ENCODE data around the gene DNAH11.

DNAH11 gene

DNA sequence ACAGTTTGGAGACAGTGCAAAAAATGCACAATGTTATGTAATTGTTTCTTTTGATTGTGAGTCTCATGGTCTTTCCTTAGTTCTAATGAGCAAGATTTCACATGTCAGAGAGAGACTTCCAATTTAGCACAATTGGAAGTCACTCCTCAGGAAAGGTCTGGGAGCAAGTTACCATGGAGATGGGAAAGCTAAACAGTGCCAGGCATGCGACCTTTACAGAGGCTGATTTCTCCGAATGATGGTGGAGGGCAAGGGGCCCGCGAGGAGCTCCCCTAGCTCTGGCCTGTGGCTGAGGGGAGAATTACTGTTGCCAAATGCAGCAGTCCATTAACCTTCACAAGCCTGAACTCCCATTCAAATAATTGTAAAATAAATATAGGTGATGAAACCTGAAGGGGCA, 343.6 kb downstream of the DNAH11 start:
- DNase-seq (ENCODE audit: low read depth in 1 of 2, low spot score in 1 of 2): no peak
- TF ChIP-seq SPI1 (IDR thresholded peaks at IDR 0.05; ENCODE audit: borderline replicate concordance, low read depth) (no peak), CTCF (IDR thresholded peaks at IDR 0.05; ENCODE audit: insufficient read depth, low read length) (no peak), POLR2AphosphoS5 (IDR thresholded peaks at IDR 0.05; ENCODE audit: low read depth) (no peak), GABPA (IDR thresholded peaks at IDR 0.05; ENCODE audit: low read depth) (no peak)
- TF ChIP-seq, protein P1, sequence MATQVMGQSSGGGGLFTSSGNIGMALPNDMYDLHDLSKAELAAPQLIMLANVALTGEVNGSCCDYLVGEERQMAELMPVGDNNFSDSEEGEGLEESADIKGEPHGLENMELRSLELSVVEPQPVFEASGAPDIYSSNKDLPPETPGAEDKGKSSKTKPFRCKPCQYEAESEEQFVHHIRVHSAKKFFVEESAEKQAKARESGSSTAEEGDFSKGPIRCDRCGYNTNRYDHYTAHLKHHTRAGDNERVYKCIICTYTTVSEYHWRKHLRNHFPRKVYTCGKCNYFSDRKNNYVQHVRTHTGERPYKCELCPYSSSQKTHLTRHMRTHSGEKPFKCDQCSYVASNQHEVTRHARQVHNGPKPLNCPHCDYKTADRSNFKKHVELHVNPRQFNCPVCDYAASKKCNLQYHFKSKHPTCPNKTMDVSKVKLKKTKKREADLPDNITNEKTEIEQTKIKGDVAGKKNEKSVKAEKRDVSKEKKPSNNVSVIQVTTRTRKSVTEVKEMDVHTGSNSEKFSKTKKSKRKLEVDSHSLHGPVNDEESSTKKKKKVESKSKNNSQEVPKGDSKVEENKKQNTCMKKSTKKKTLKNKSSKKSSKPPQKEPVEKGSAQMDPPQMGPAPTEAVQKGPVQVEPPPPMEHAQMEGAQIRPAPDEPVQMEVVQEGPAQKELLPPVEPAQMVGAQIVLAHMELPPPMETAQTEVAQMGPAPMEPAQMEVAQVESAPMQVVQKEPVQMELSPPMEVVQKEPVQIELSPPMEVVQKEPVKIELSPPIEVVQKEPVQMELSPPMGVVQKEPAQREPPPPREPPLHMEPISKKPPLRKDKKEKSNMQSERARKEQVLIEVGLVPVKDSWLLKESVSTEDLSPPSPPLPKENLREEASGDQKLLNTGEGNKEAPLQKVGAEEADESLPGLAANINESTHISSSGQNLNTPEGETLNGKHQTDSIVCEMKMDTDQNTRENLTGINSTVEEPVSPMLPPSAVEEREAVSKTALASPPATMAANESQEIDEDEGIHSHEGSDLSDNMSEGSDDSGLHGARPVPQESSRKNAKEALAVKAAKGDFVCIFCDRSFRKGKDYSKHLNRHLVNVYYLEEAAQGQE (IDR thresholded peaks at IDR 0.05; ENCODE audit: insufficient replicate concordance, low read depth): no peak
- H3K27me3 ChIP-seq (ENCODE audit: insufficient read depth, poor library complexity, severe bottlenecking): no peaks in the 10 kb centered on the region
- no peak overlapping the region for H3K4me3 ChIP-seq (replicated peaks; ENCODE audit: insufficient read depth, low read length)
- H3K27ac ChIP-seq (replicated peaks): no peak overlapping the region

DNA sequence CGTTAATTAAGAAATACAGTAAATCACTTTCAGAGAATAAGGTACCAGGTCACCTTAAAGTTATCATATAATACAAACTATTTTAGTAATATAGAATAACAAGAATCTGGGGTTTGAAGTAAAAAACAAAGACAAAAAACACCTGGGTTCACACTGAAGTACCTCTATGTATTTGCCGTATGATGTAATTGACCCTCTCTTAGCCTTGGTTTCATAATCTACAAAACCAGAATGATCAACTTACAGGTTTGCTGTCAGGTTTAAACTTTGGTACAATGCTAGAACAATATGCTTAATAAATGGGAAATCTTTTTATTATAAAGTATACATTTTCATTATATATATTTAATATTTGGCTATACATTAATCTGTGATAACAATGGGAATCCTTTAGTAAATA, 344.5 kb downstream of the DNAH11 start:
- no peak overlapping the region for H3K27ac ChIP-seq (replicated peaks)
- H3K27me3 ChIP-seq (ENCODE audit: insufficient read depth, poor library complexity, severe bottlenecking): no peaks in the 10 kb centered on the region
- no peak overlapping the region for H3K4me3 ChIP-seq (replicated peaks; ENCODE audit: insufficient read depth, low read length)
- TF ChIP-seq CTCF (IDR thresholded peaks at IDR 0.05; ENCODE audit: insufficient read depth, low read length) (no peak), GABPA (IDR thresholded peaks at IDR 0.05; ENCODE audit: low read depth) (no peak), SPI1 (IDR thresholded peaks at IDR 0.05; ENCODE audit: borderline replicate concordance, low read depth) (no peak), POLR2AphosphoS5 (IDR thresholded peaks at IDR 0.05; ENCODE audit: low read depth) (no peak)
- TF ChIP-seq, protein P1 (IDR thresholded peaks at IDR 0.05; ENCODE audit: insufficient replicate concordance, low read depth): no peak
- no peak for DNase-seq (ENCODE audit: low read depth in 1 of 2, low spot score in 1 of 2)

DNA sequence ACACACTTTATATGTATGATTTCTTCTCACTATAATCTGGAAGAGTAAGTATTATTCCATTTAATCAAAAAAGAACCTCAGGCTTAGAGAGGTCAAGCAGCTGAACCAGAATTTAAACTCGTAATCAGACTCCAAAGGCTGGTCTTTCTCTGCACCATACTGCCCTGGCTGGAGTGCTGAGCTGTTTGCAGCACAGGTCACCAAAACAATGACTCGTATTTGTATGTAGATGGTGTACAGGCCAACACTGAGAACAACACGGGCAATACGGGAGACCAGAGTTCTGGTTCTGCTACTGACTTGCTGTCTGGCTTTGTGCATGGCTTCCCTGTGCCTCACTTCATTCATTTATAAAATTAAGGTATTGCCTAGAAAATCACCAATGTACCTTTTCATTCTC, 344.9 kb downstream of the DNAH11 start:
- H3K4me3 ChIP-seq (replicated peaks; ENCODE audit: insufficient read depth, low read length): no peak overlapping the region
- H3K27me3 ChIP-seq (ENCODE audit: insufficient read depth, poor library complexity, severe bottlenecking): no peaks in the 10 kb centered on the region
- no peak for DNase-seq (ENCODE audit: low read depth in 1 of 2, low spot score in 1 of 2)
- no peak overlapping the region for H3K27ac ChIP-seq (replicated peaks)
- TF ChIP-seq GABPA (IDR thresholded peaks at IDR 0.05; ENCODE audit: low read depth): no peak
- TF ChIP-seq CTCF (IDR thresholded peaks at IDR 0.05; ENCODE audit: insufficient read depth, low read length): no peak
- TF ChIP-seq, protein P1 (IDR thresholded peaks at IDR 0.05; ENCODE audit: insufficient replicate concordance, low read depth): no peak
- TF ChIP-seq POLR2AphosphoS5 (IDR thresholded peaks at IDR 0.05; ENCODE audit: low read depth): no peak
- TF ChIP-seq SPI1 (IDR thresholded peaks at IDR 0.05; ENCODE audit: borderline replicate concordance, low read depth): no peak
